GM12891 (cell line): ENCODE data around the gene MIEN1.
A peak's percentile ranks its signal among the peaks of the same experiment; 100 is the strongest.

ENCODE experiments used
- DNase-seq: peaks from one replicate; pipeline ENCODE4 v3.0.0; 2011; ENCODE audit warnings: low spot score; ENCODE audit not compliant: insufficient read length
- FAIRE-seq: peaks from 2 replicates; lab custom pipeline; 2011; peaks lifted over from hg19 to GRCh38; lab: Jason Lieb, UNC
- PAX5 ChIP-seq: IDR thresholded peaks from 2 replicates; pipeline ENCODE4 v1.6.1; 2011; ENCODE audit warnings: low read length, moderate library complexity, mild to moderate bottlenecking; ENCODE audit not compliant: insufficient read depth, severe bottlenecking
- POLR2A ChIP-seq: IDR thresholded peaks from 2 replicates; pipeline ENCODE4 v1.6.1; 2011; ENCODE audit warnings: low read depth, low read length, control low read depth
- POLR2AphosphoS5 ChIP-seq: IDR thresholded peaks from 2 replicates; pipeline ENCODE4 v1.6.1; 2011; ENCODE audit warnings: low read depth, low read length, control low read depth
- POU2F2 ChIP-seq: IDR thresholded peaks from 2 replicates; pipeline ENCODE4 v1.6.1; 2011; ENCODE audit warnings: low read depth, mild to moderate bottlenecking, control low read depth, low read length, moderate library complexity
- SPI1 ChIP-seq: IDR thresholded peaks from 2 replicates; pipeline ENCODE4 v1.6.1; 2011; ENCODE audit warnings: low read depth, low read length, control low read depth
- TAF1 ChIP-seq: IDR thresholded peaks from 2 replicates; pipeline ENCODE4 v1.6.1; 2011; ENCODE audit warnings: low read depth, low read length, control low read depth

MIEN1 gene

GRCh38 chr17:39755554-39756379 is 25.4 kb upstream of the MIEN1 start:
- peak; percentile 53 for TF ChIP-seq POLR2A
- no peak for TF ChIP-seq PAX5
- peak; percentile 53 for TF ChIP-seq POLR2AphosphoS5
- TF ChIP-seq POU2F2 = peak; percentile 90
- no peak for TF ChIP-seq TAF1
- DNase-seq = no peak
- FAIRE-seq = peak; percentile 95

GRCh38 chr17:39754958-39755553 is 24.7 kb upstream of the MIEN1 start:
- DNase-seq = no peak
- TF ChIP-seq POLR2AphosphoS5 = no peak
- TF ChIP-seq TAF1 = no peak
- TF ChIP-seq POU2F2 = no peak
- no peak for TF ChIP-seq PAX5
- TF ChIP-seq SPI1 = no peak
- TF ChIP-seq POLR2A = no peak
- FAIRE-seq = peak; percentile 13

GRCh38 chr17:39754161-39754957 is 24.0 kb upstream of the MIEN1 start:
- TF ChIP-seq POLR2A (no peak; the same call in 1 of the 2 replicates), SPI1 (peak; percentile 81), PAX5 (peak; percentile 76), POU2F2 (peak; percentile 31; the same call in 1 of the 2 replicates), POLR2AphosphoS5 (0 out of 2 replicates have a peak, but pooled peaks have one; percentile 14), TAF1 (no peak)
- FAIRE-seq (peak; percentile 97), DNase-seq (peak; percentile 97)

- no peak for FAIRE-seq
- peak; percentile 73 for DNase-seq
- TF ChIP-seq POLR2A (peak; percentile 39; the same call in 1 of the 2 replicates), PAX5 (no peak)
Measured at GRCh38 chr17:39753514-39754160, 23.3 kb upstream of the MIEN1 start.

GRCh38 chr17:39752241-39752881 is 22.0 kb upstream of the MIEN1 start:
- FAIRE-seq (no peak), DNase-seq (no peak)
- no peak for TF ChIP-seq POLR2AphosphoS5
- no peak for TF ChIP-seq PAX5
- TF ChIP-seq SPI1 = no peak
- no peak for TF ChIP-seq TAF1
- TF ChIP-seq POLR2A = no peak
- no peak for TF ChIP-seq POU2F2

GRCh38 chr17:39751637-39752036 is 21.3 kb upstream of the MIEN1 start:
- no peak for FAIRE-seq
- no peak for TF ChIP-seq PAX5
- no peak for TF ChIP-seq POLR2A
- TF ChIP-seq SPI1 = no peak
- no peak for TF ChIP-seq TAF1
- no peak for TF ChIP-seq POU2F2
- TF ChIP-seq POLR2AphosphoS5 = no peak
- no peak for DNase-seq

GRCh38 chr17:39751016-39751543 is 20.7 kb upstream of the MIEN1 start:
- FAIRE-seq (no peak), DNase-seq (no peak)
- TF ChIP-seq POLR2A (no peak), POU2F2 (no peak), PAX5 (no peak), POLR2AphosphoS5 (no peak), SPI1 (no peak), TAF1 (no peak)
